ENCODE measurements around the gene PRAME. TPM values are rescaled to one million over a fixed set of nuclear protein-coding genes. Genes with fewer than 3 reads are reported as not detected.

The PRAME gene
- total RNA-seq, 2 experiments from 2014 or later, result not detected

DNA sequence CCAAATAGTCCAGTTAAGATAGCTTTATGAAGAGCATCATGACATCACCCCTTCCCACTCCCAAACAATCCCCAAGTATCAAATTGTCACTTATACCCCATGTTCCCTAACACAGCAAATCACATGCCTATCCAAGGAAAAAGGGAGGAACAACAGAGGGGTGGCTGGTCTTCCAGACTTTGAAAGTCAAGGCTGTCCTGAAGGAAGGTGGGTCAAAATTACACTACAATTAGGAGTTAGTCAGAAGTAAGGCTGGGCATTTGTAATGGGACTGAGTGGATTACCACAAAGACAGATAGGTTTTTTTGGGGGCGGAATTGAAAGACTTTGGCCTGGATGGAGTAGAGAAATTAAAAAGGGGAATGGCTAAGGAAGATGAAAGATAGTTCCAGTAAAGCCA, 5.9 kb downstream of the PRAME start:
- Mint-ChIP-seq H3K4me3 (no peak overlapping the region), H3K4me1 (no peaks in the 10 kb centered on the region), H3K27me3 (peaks cover 6% of the 10 kb centered on the region), H3K27ac (no peak overlapping the region), H3K36me3 (no peaks in the 10 kb centered on the region), H3K9me3 (ENCODE audit: low read depth) (no peaks in the 10 kb centered on the region)
- CTCF ChIA-PET, result interaction anchor here (1.1 kb wide), 1 partner anchor 123 kb away, joined by 3 read pairs; no protein-coding TSS in a partner anchor
- no peak for ATAC-seq
- no peak for DNase-seq

DNA sequence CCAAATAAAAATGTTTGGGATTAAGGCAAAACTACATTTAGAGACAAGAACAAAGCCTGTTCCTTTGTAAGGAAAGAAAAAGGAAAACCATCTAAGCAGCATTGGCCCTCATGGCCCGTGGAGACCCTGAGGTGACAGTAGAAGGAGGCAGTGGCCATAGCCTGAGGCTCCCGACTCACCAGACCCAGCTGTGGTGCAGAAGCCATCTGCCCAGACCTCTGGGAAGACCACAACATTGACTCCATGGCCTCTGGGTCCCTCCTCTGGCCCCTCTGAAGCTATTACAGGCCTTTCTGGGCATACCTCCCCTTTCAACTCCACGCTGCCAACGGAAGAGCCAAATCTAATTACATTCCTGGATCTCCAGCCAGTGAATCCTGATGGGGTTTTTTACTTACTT, 6.4 kb downstream of the PRAME start:
- Mint-ChIP-seq H3K4me3 (no peak overlapping the region), H3K4me1 (no peaks in the 10 kb centered on the region), H3K27ac (no peak overlapping the region), H3K36me3 (no peaks in the 10 kb centered on the region), H3K9me3 (ENCODE audit: low read depth) (no peaks in the 10 kb centered on the region), H3K27me3 (peaks cover 11% of the 10 kb centered on the region)
- DNase-seq, result no peak
- CTCF ChIA-PET, result interaction anchor here (1.1 kb wide), 1 partner anchor 122 kb away, joined by 3 read pairs; no protein-coding TSS in a partner anchor
- ATAC-seq, result no peak

DNA sequence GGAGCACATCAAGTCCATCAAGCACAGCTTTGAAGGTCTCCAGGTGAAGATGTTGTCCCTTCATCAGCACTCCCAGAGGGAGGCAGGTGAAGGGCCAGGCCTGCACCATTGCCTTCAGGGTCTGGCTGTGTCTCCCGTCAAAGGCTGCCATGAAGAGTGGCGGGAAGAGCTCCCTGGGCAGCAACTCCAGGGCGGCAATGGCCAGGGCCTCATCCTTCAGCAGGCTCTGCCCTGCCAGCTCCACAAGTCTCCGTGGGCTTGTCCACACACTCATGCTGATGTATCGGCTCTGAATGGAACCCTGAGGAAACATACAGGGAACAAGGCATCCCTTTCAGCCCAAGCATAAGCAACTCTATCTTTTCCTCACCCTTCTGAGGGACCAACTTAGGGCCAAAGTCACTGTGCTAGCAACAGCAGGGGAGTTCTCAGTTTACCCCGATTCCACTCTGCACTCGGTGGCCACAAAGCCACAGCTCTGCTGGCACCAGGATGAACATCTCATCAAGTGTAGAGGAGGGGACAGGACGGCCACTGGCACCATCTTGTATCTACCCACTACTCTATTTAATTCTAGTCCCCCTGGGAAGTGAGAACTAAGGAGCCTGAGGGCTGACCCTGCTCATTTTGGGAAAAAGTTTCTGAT, 8.2 kb downstream of the PRAME start:
- Mint-ChIP-seq H3K9me3 (ENCODE audit: low read depth) (no peaks in the 10 kb centered on the region), H3K4me3 (no peak overlapping the region), H3K36me3 (no peaks in the 10 kb centered on the region), H3K4me1 (no peaks in the 10 kb centered on the region), H3K27ac (no peak overlapping the region), H3K27me3 (peaks cover 11% of the 10 kb centered on the region)
- ATAC-seq (no peak), DNase-seq (no peak)
- CTCF ChIA-PET, result interaction anchor here (1.2 kb wide), 1 partner anchor 9 kb away, joined by 3 read pairs; the partner anchor contains the start of gene PRAME

DNA sequence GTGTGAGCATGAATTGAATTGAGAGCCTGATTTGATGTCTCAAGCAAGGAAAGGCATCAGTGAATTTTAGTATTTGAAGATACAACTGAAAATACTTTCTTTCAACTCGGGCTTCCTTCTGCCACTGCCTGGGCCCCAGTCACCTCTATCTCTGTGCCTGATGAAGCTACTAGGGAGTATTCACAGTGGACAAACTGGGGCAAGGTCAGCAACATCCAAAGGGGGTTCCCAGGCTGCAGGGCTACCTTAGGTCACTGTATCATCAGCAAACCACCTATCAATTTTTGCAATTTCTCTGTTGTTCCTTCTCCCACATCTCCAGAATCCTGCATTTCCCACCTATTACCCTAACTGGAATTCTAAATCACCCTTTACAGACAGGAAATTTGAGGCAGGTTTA, 10.2 kb downstream of the PRAME start:
- H3K9me3 Mint-ChIP-seq (ENCODE audit: low read depth), result no peaks in the 10 kb centered on the region
- no peaks in the 10 kb centered on the region for H3K4me1 Mint-ChIP-seq
- ATAC-seq (no peak), DNase-seq (no peak)
- H3K27me3 Mint-ChIP-seq, result peaks cover 14% of the 10 kb centered on the region
- no peaks in the 10 kb centered on the region for H3K36me3 Mint-ChIP-seq
- no peak overlapping the region for H3K4me3 Mint-ChIP-seq
- CTCF ChIA-PET, result interaction anchor here (2.2 kb wide), 1 partner anchor 10 kb away, joined by 9 read pairs; the partner anchor contains the start of gene PRAME
- H3K27ac Mint-ChIP-seq, result no peak overlapping the region

DNA sequence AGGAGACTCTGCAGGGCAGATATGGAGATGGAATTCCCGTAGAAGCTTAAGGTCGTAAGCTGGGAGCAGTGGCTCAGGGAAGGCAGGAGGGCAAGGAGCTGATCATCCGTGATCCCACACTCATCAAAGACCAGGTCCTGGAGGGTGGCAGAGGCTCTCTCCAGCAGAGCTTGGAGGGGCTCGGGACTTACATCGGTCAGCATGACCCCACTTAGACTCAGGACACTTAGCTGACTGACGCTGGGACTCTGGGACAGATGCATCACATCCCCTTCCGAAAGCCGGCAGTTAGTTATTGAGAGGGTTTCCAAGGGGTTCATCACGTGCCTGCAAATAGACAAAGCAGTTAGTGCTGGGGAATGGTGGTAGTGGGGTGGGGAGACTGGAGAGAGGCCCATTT, 10.7 kb downstream of the PRAME start:
- no peaks in the 10 kb centered on the region for H3K4me1 Mint-ChIP-seq
- H3K4me3 Mint-ChIP-seq, result no peak overlapping the region
- CTCF ChIA-PET, result interaction anchor here (2.2 kb wide), 1 partner anchor 11 kb away, joined by 9 read pairs; the partner anchor contains the start of gene PRAME
- no peak for DNase-seq
- no peaks in the 10 kb centered on the region for H3K36me3 Mint-ChIP-seq
- H3K27ac Mint-ChIP-seq, result no peak overlapping the region
- peaks cover 14% of the 10 kb centered on the region for H3K27me3 Mint-ChIP-seq
- no peak for ATAC-seq
- no peaks in the 10 kb centered on the region for H3K9me3 Mint-ChIP-seq (ENCODE audit: low read depth)

DNA sequence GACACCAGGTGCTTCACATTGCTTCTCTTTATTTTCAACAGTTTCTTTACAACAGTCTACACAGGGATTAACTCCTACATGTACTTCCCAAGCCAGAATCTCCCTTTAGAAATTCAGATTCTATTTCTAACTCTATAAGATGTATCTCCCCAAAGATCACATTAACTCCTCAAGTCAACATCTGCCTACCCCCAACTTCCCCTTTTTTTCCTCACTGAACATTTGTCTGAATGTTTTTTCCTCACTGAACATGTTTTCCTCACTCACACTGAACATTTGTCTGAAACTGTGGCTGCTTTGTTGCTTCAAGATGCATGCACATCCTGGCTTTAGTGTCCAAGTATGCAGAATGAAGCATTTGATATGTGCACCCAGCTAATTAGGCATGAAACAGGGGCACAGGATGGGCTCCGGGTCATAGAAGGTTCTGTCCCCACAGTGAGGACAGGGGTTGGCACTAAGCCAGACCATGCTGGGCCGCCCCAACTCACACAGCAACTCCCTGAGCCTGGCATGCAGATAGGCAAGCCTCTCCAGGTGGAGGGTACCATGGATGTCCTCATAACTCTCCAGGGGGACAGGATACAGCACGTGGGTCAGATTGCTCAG, 11.3 kb downstream of the PRAME start:
- no peaks in the 10 kb centered on the region for H3K4me1 Mint-ChIP-seq
- H3K36me3 Mint-ChIP-seq, result no peaks in the 10 kb centered on the region
- no peak for DNase-seq
- CTCF ChIA-PET, result interaction anchor here (2.2 kb wide), 1 partner anchor 11 kb away, joined by 9 read pairs; the partner anchor contains the start of gene PRAME
- peaks cover 14% of the 10 kb centered on the region for H3K27me3 Mint-ChIP-seq
- ATAC-seq, result no peak
- no peak overlapping the region for H3K4me3 Mint-ChIP-seq
- no peaks in the 10 kb centered on the region for H3K9me3 Mint-ChIP-seq (ENCODE audit: low read depth)
- H3K27ac Mint-ChIP-seq, result no peak overlapping the region

DNA sequence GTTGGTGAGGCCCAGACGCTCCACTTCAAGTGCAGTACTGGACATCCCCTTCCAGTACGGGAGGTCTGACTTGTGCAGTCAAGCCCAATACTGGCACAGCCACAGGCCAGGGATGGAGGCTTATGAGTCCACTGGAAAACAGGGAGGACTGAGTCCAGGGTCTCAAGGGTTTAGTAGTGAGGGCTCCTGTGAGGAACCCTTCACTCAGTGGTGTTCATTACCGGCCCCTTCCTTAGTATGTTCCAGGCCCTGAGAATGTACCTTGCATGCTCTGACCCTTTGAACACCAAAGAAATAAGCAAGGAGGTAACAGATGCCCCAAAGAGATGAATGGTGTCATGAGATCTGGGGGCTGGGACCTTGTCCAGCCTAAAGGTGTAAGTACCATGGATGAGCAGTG, 11.8 kb downstream of the PRAME start:
- Mint-ChIP-seq H3K27ac (no peak overlapping the region), H3K27me3 (peaks cover 14% of the 10 kb centered on the region), H3K4me3 (no peak overlapping the region), H3K9me3 (ENCODE audit: low read depth) (no peaks in the 10 kb centered on the region), H3K36me3 (no peaks in the 10 kb centered on the region), H3K4me1 (no peaks in the 10 kb centered on the region)
- CTCF ChIA-PET, result no interaction called here
- DNase-seq (no peak), ATAC-seq (no peak)

DNA sequence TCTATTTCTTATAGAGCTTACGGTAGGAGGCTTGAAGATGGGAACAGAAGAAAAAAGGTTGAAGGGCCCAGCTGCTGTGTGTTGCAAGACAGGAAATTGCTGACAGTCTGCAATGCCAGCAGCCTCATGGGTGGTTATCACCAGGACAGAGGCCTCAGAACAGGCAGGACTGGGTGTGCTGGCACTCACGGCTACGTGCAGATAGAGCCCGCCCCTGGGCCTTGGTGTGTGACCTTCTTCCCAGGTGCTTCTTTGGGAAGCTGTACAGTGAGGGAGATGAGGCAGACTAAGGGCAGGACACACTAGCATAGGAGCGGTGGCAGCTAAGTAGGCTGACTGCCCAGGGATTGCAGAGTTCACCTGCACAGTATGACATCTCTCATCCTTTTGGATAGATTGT, 12.6 kb downstream of the PRAME start:
- Mint-ChIP-seq H3K4me1 (no peaks in the 10 kb centered on the region), H3K9me3 (ENCODE audit: low read depth) (no peaks in the 10 kb centered on the region), H3K27me3 (peaks cover 14% of the 10 kb centered on the region), H3K36me3 (no peaks in the 10 kb centered on the region), H3K4me3 (no peak overlapping the region), H3K27ac (no peak overlapping the region)
- no peak for ATAC-seq
- CTCF ChIA-PET, result no interaction called here
- DNase-seq, result no peak

DNA sequence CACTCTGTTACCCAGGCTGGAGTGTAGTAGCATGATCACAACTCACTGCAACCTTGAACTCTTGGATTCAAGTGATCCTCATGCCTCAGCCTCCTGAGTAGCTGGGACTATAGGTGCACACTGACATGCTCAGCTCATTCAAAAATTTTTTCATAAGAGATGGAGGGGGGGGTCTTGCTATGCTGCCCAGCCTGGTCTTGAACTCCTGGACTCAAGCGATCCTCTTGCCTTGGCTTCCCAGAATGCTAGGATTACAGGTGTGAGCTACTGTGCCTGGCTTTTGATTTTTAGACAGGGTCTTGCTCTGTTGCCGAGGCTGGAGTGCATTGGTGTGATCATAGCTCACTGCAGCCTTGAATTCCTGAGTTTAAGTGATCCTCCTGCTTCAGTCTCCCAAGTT, 14.0 kb downstream of the PRAME start:
- no peak for DNase-seq
- Mint-ChIP-seq H3K4me3 (no peak overlapping the region), H3K36me3 (no peaks in the 10 kb centered on the region), H3K27me3 (peaks cover 15% of the 10 kb centered on the region), H3K9me3 (ENCODE audit: low read depth) (no peaks in the 10 kb centered on the region), H3K4me1 (no peaks in the 10 kb centered on the region), H3K27ac (no peak overlapping the region)
- CTCF ChIA-PET, result no interaction called here
- no peak for ATAC-seq

DNA sequence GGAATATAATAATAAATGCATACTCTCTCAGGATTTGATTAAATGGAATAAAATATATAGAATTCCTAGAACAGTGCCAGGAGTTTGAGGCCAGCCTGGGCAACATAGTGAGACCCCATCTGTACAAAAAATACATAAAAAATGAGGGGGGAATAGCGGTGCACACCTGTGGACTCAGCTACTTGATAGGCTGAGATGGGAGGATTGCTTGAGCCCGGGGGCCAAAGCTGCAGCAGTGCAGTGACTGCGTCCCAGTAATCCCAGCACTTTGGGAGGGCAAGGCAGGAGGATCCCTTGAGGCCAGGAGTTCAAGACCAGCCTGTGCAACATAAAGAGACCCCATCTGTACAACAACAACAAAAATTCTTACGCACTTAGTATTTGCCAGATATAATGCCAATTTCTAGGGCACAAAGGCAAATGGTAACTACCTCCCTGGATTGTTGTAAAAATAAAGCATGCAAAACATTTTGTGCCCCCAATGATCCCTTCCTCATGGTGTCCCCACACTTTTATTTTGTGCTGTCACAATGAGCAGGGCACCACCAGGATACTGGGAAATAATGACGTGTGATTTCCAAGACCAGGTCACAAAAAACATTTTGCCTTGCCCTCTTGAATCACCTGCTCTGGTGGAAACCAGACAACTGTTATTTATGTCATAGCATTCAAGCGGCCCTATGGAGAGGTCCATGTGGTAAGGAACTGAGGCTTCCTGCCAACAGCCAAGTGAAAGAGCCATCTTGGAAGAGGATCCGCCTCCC, 20.7 kb downstream of the PRAME start:
- no peaks in the 10 kb centered on the region for H3K4me1 Mint-ChIP-seq
- no peak for DNase-seq
- no peak overlapping the region for H3K4me3 Mint-ChIP-seq
- peaks cover 19% of the 10 kb centered on the region for H3K27me3 Mint-ChIP-seq
- H3K9me3 Mint-ChIP-seq (ENCODE audit: low read depth), result no peaks in the 10 kb centered on the region
- ATAC-seq, result no peak
- H3K27ac Mint-ChIP-seq, result no peak overlapping the region
- no peaks in the 10 kb centered on the region for H3K36me3 Mint-ChIP-seq
- CTCF ChIA-PET, result no interaction called here

DNA sequence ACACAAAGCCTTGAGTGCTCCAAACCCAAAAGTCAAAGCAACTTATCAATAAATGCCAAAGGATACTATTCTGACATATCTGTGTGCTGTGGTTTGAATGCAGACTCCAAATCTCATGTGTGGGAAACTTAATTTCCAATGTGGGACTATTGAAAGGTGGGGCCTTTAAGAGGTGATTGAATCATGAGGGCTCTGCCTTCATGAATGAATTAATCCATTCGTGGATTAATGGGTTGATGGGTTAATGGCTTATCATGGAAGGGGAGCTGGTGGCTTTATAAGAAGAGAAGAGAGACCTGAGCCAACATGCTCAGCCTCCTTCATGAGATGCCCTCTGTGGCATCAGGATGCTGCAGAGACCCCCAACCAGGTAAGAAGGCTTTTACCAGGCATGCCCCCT, 22.1 kb downstream of the PRAME start:
- no peaks in the 10 kb centered on the region for H3K36me3 Mint-ChIP-seq
- no peak overlapping the region for H3K4me3 Mint-ChIP-seq
- no peaks in the 10 kb centered on the region for H3K9me3 Mint-ChIP-seq (ENCODE audit: low read depth)
- H3K27ac Mint-ChIP-seq, result no peak overlapping the region
- DNase-seq (no peak), ATAC-seq (no peak)
- no peaks in the 10 kb centered on the region for H3K4me1 Mint-ChIP-seq
- CTCF ChIA-PET, result no interaction called here
- H3K27me3 Mint-ChIP-seq, result peaks cover 21% of the 10 kb centered on the region

DNA sequence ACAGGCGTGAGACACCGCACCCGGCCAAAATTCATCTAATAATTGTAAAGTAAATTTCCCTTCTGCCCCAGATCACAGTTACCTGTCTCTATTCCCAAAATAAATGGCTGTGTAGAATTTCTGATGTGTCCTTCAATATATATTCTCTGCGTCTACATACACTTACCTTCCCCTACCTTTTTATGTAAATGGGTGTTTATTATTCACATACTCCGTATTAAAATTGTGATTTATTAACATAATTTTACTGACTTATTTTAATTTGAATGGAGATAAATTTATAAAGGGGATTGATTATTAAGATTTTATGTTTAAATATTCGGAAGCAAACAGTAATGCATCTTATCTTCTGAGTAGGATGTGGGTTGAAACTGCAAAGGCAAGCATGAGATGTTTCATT, 22.6 kb downstream of the PRAME start:
- Mint-ChIP-seq H3K9me3 (ENCODE audit: low read depth) (no peaks in the 10 kb centered on the region), H3K4me1 (no peaks in the 10 kb centered on the region), H3K4me3 (no peak overlapping the region), H3K27me3 (peaks cover 21% of the 10 kb centered on the region), H3K36me3 (no peaks in the 10 kb centered on the region), H3K27ac (no peak overlapping the region)
- CTCF ChIA-PET, result interaction anchor here (1.2 kb wide), 1 partner anchor 23 kb away, joined by 3 read pairs; the partner anchor contains the start of gene PRAME
- ATAC-seq (no peak), DNase-seq (no peak)

DNA sequence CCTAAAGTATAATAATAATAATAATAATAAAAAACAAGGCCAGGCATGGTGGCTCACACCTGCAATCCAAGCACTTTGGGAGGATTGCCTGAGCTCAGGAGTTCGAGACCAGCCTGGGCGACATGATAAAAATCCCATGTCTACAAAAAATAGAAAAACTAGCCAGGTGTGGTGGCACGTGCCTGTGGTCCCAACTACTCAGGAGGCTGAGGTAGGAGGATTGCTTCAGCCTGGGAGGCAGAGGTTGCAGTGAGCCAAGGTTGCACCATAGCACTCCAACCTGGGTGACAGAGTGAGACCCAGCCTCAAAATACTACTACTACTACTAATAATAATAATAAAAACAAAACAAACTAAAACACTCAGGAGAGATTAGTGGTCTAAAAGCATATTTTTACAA, 23.4 kb downstream of the PRAME start:
- Mint-ChIP-seq H3K27me3 (peaks cover 21% of the 10 kb centered on the region), H3K36me3 (no peaks in the 10 kb centered on the region), H3K27ac (no peak overlapping the region), H3K9me3 (ENCODE audit: low read depth) (no peaks in the 10 kb centered on the region), H3K4me3 (no peak overlapping the region), H3K4me1 (no peaks in the 10 kb centered on the region)
- DNase-seq, result no peak
- CTCF ChIA-PET, result interaction anchor here (1.2 to 1.5 kb wide), 3 partner anchors 10 to 27 kb away, joined by 3 to 4 read pairs (median 3); partner anchors contain the start of genes PRAME and ZNF280B
- ATAC-seq, result no peak

All from activated CD8-positive, alpha-beta memory T cell treated with anti-CD3 and anti-CD28 coated beads, Interleukin-2, amount 10 ng/mL, durations not matched to agents 7 days and 5 days (primary cell).